GM21390 (cell line): ENCODE results near the gene CORO2B.
"Not testable (repeated sequence)": the region's sequence is repeated elsewhere in the genome, so short reads cannot be mapped to it uniquely, and the experiment has no call there.

Source experiments
- ATAC-seq: cut with Tn5 transposase; IDR thresholded peaks from one replicate; pipeline ENCODE4 v1.9.1; 2021; ENCODE audit not compliant: unreplicated experiment

Gene CORO2B

GRCh38 chr15:68719051-68719450, 140.3 kb downstream of the CORO2B start:
- no peak for ATAC-seq

GRCh38 chr15:68719672-68720071, 140.9 kb downstream of the CORO2B start:
- ATAC-seq: no peak

GRCh38 chr15:68721886-68722285, 143.1 kb downstream of the CORO2B start:
- no peak for ATAC-seq

- ATAC-seq: no peak
Measured at GRCh38 chr15:68725736-68726135, 146.9 kb downstream of the CORO2B start.

- no peak for ATAC-seq
Measured at GRCh38 chr15:68726246-68726645, 147.5 kb downstream of the CORO2B start.

GRCh38 chr15:68729789-68730411, 151.1 kb downstream of the CORO2B start:
- ATAC-seq: no peak

GRCh38 chr15:68730471-68730919, 151.7 kb downstream of the CORO2B start:
- ATAC-seq: no peak

- ATAC-seq: no peak
Measured at GRCh38 chr15:68730976-68731897, 152.4 kb downstream of the CORO2B start.

- no peak for ATAC-seq
Measured at GRCh38 chr15:68732451-68732850, 153.7 kb downstream of the CORO2B start.

- ATAC-seq: no peak
Measured at GRCh38 chr15:68733666-68734065, 154.9 kb downstream of the CORO2B start.

- no peak for ATAC-seq
Measured at GRCh38 chr15:68734352-68734751, 155.6 kb downstream of the CORO2B start.

GRCh38 chr15:68734881-68735280, 156.1 kb downstream of the CORO2B start:
- ATAC-seq: no peak

GRCh38 chr15:68735610-68736009, 156.8 kb downstream of the CORO2B start:
- no peak for ATAC-seq

- ATAC-seq: no peak
Measured at GRCh38 chr15:68739390-68740080, 160.7 kb downstream of the CORO2B start.

- no peak for ATAC-seq
Measured at GRCh38 chr15:68743256-68743655, 164.5 kb downstream of the CORO2B start.

GRCh38 chr15:68749365-68749764, 170.6 kb downstream of the CORO2B start:
- no peak for ATAC-seq

- no peak for ATAC-seq
Measured at GRCh38 chr15:68749793-68750192, 171.0 kb downstream of the CORO2B start.

- no peak for ATAC-seq
Measured at GRCh38 chr15:68751622-68752021, 172.8 kb downstream of the CORO2B start.

GRCh38 chr15:68755731-68756130, 176.9 kb downstream of the CORO2B start:
- ATAC-seq: no peak

- ATAC-seq: not testable (repeated sequence)
Measured at GRCh38 chr15:68759982-68760579, 181.3 kb downstream of the CORO2B start.

- no peak for ATAC-seq
Measured at GRCh38 chr15:68763063-68763462, 184.3 kb downstream of the CORO2B start.
